Tibial artery (tissue), 4 donors: ENCODE data around the gene PGAP1.
"Not testable (repeated sequence)": the region's sequence is repeated elsewhere in the genome, so short reads cannot be mapped to it uniquely, and the experiment has no call there.

Experiments
- DNase-seq, 2 donors: peaks; one replicate each; pipeline ENCODE4 v3.0.0-alpha.2; 2019
- H3K27ac ChIP-seq, 2 donors: fragments of 200-600 bp; sonication (generic) in 1 of 2; 1 replicate in 1 of 2; 2 replicates in 1 of 2; pipeline ENCODE4 v1.5.1; 2018 to 2019; ENCODE audit warnings: mild to moderate bottlenecking in 1 of 2
- H3K27me3 ChIP-seq, 2 donors: fragments of 200-600 bp; sonication (generic) in 1 of 2; one replicate each; pipeline versions ENCODE4 v1.5.1 to v1.6.0; 2016 to 2019
- H3K36me3 ChIP-seq, 3 donors: fragments of 200-600 bp; sonication (generic) in 2 of 3; one replicate each; pipeline ENCODE4 v1.5.1; 2016 to 2019; ENCODE audit warnings: mild to moderate bottlenecking in 2 of 3
- H3K4me1 ChIP-seq, 4 donors: fragments of 200-600 bp; sonication (generic) in 2 of 4; 1 replicate in 3 of 4; 2 replicates in 1 of 4; pipeline ENCODE4 v1.5.1; 2016 to 2019
- H3K4me3 ChIP-seq, 2 donors: fragments of 200-600 bp; sonication (generic) in 1 of 2; 1 replicate in 1 of 2; 2 replicates in 1 of 2; pipeline ENCODE4 v1.5.1; 2018 to 2019; ENCODE audit warnings: mild to moderate bottlenecking in 2 of 2
- H3K9me3 ChIP-seq, 3 donors: fragments of 200-600 bp; sonication (generic) in 1 of 3; one replicate each; pipeline ENCODE4 v1.5.1; 2016 to 2019
- CTCF ChIP-seq, 2 experiments: fragments of 200-600 bp in 1 of 2; fragments of 450-650 bp in 1 of 2; IDR thresholded peaks; one replicate each; pipeline ENCODE4 v1.5.1; 2017 to 2019; ENCODE audit warnings: antibody characterized with exemption in 2 of 2, mild to moderate bottlenecking in 1 of 2, moderate library complexity in 1 of 2
- intact Hi-C: fragments of 100-400 bp; cut with DNase I; formaldehyde crosslinking; loops from one replicate; pipeline ENCODE4 v1.15.0; 2023; ENCODE audit warnings: low total_unique reads

Gene PGAP1

GRCh38 chr2:196918927-196919326 is 7.6 kb downstream of the PGAP1 start:
- Histone ChIP-seq H3K9me3 (no peaks in the 10 kb centered on the region), H3K4me3 (no peak overlapping the region), H3K27me3 (no peaks in the 10 kb centered on the region), H3K27ac (no peak overlapping the region), H3K36me3 (peaks cover 8 to 28% (median 23%) of the 10 kb centered on the region in 3 donors), H3K4me1 (no peaks in the 10 kb centered on the region)
- no peak for DNase-seq
- no peak for TF ChIP-seq CTCF (IDR thresholded peaks at IDR 0.05)
- intact Hi-C loops, result no loop called here

GRCh38 chr2:196917802-196918201 is 8.7 kb downstream of the PGAP1 start:
- Histone ChIP-seq H3K36me3 (peaks cover 8 to 38% (median 23%) of the 10 kb centered on the region in 3 donors), H3K4me3 (no peak overlapping the region), H3K27ac (no peak overlapping the region), H3K27me3 (no peaks in the 10 kb centered on the region), H3K9me3 (no peaks in the 10 kb centered on the region), H3K4me1 (no peaks in the 10 kb centered on the region)
- DNase-seq, result no peak
- intact Hi-C loops, result no loop called here
- TF ChIP-seq CTCF (IDR thresholded peaks at IDR 0.05), result no peak

GRCh38 chr2:196915507-196916189 is 10.9 kb downstream of the PGAP1 start:
- intact Hi-C loops, result no loop called here
- no peaks in the 10 kb centered on the region for H3K4me1 ChIP-seq
- H3K9me3 ChIP-seq, result no peaks in the 10 kb centered on the region
- no peak overlapping the region for H3K27ac ChIP-seq
- no peak for TF ChIP-seq CTCF (IDR thresholded peaks at IDR 0.05)
- H3K36me3 ChIP-seq, result peaks cover 8 to 38% (median 23%) of the 10 kb centered on the region in 3 donors
- H3K4me3 ChIP-seq, result no peak overlapping the region
- no peak for DNase-seq
- H3K27me3 ChIP-seq, result no peaks in the 10 kb centered on the region

- intact Hi-C loops, result no loop called here
- no peak overlapping the region for H3K4me3 ChIP-seq
- H3K27ac ChIP-seq, result no peak overlapping the region
- H3K9me3 ChIP-seq, result no peaks in the 10 kb centered on the region
- no peak for DNase-seq
- TF ChIP-seq CTCF (IDR thresholded peaks at IDR 0.05), result no peak
- peaks cover 8 to 38% (median 23%) of the 10 kb centered on the region in 3 donors for H3K36me3 ChIP-seq
- no peaks in the 10 kb centered on the region for H3K27me3 ChIP-seq
- H3K4me1 ChIP-seq, result no peaks in the 10 kb centered on the region
These were observed 11.5 kb downstream of the PGAP1 start for GRCh38 chr2:196914867-196915460.

GRCh38 chr2:196913691-196914090 is 12.8 kb downstream of the PGAP1 start:
- H3K4me1 ChIP-seq, result no peaks in the 10 kb centered on the region
- H3K9me3 ChIP-seq, result no peaks in the 10 kb centered on the region
- no peaks in the 10 kb centered on the region for H3K27me3 ChIP-seq
- intact Hi-C loops, result no loop called here
- no peak overlapping the region for H3K27ac ChIP-seq
- no peak for TF ChIP-seq CTCF (IDR thresholded peaks at IDR 0.05)
- DNase-seq, result no peak
- H3K36me3 ChIP-seq, result peaks cover 8 to 38% (median 21%) of the 10 kb centered on the region in 3 donors
- H3K4me3 ChIP-seq, result no peak overlapping the region

GRCh38 chr2:196905365-196905764 is 21.1 kb downstream of the PGAP1 start:
- intact Hi-C loops, DNase-seq, H3K27me3 ChIP-seq, H3K4me3 ChIP-seq, H3K9me3 ChIP-seq, H3K4me1 ChIP-seq, H3K27ac ChIP-seq: not testable (repeated sequence)
- peaks cover 5 to 17% (median 6%) of the 10 kb centered on the region in 3 donors for H3K36me3 ChIP-seq
